Loucy (cell line): ENCODE measurements around the gene TBC1D24.

Experiments used
- CTCF ChIP-seq: fragments of 200-600 bp; sonication (generic); conservative IDR thresholded peaks from 2 replicates; pipeline ENCODE4 v1.5.1; 2014; ENCODE audit warnings: mild to moderate bottlenecking, antibody characterized with exemption, low read length
- EZH2phosphoT487 ChIP-seq: fragments of 200-600 bp; IDR thresholded peaks from 2 replicates; pipeline ENCODE4 v1.6.1; 2018; ENCODE audit warnings: antibody characterized with exemption, mild to moderate bottlenecking, moderate library complexity, borderline replicate concordance

- TF ChIP-seq EZH2phosphoT487 (no peak), CTCF (no peak)
Observed at GRCh38 chr16:2471016-2471652, 3.8 kb upstream of the TBC1D24 start, which contains the start of gene NTN3.
